Spleen (tissue), 13 donors: ENCODE data around the gene NAIP. TPM values are rescaled to one million over a fixed set of nuclear protein-coding genes. Genes with fewer than 3 reads are reported as not detected.
"Not testable (repeated sequence)": the region's sequence is repeated elsewhere in the genome, so short reads cannot be mapped to it uniquely, and the experiment has no call there.

Source experiments
- DNase-seq: peaks from one replicate; pipeline ENCODE4 v3.0.0-alpha.2; 2020
- H3K27ac ChIP-seq, 8 donors: fragments of 200-600 bp; sonication (generic) in 7 of 8; 1 replicate in 4 of 8; 2 replicates in 4 of 8; pipeline versions ENCODE4 v1.5.0 to v1.8.0; 2016 to 2021; ENCODE audit warnings: inconsistent platforms in 4 of 8, mild to moderate bottlenecking in 4 of 8, moderate library complexity in 1 of 8
- H3K27me3 ChIP-seq, 7 donors: fragments of 200-600 bp; sonication (generic) in 6 of 7; replicated peaks in 1 of 7; 1 replicate in 4 of 7; 2 replicates in 3 of 7; pipeline versions ENCODE4 v1.5.0 to v1.8.0; 2016 to 2021; ENCODE audit warnings: inconsistent platforms in 3 of 7, mild to moderate bottlenecking in 1 of 7
- H3K36me3 ChIP-seq, 6 donors: fragments of 200-600 bp; sonication (generic) in 5 of 6; 1 replicate in 4 of 6; 2 replicates in 2 of 6; pipeline versions ENCODE4 v1.5.0 to v1.8.0; 2016 to 2021; ENCODE audit warnings: inconsistent platforms in 2 of 6
- H3K4me1 ChIP-seq, 6 donors: fragments of 200-600 bp; sonication (generic) in 5 of 6; 1 replicate in 3 of 6; 2 replicates in 3 of 6; pipeline versions ENCODE4 v1.5.0 to v1.8.0; 2016 to 2021; ENCODE audit warnings: inconsistent platforms in 3 of 6
- H3K4me3 ChIP-seq, 8 donors: fragments of 200-600 bp; sonication (generic) in 7 of 8; 1 replicate in 4 of 8; 2 replicates in 4 of 8; pipeline versions ENCODE4 v1.5.0 to v1.8.0; 2016 to 2021; ENCODE audit warnings: inconsistent platforms in 4 of 8, mild to moderate bottlenecking in 4 of 8, moderate library complexity in 2 of 8
- H3K9me3 ChIP-seq, 8 donors: fragments of 200-600 bp; sonication (generic) in 7 of 8; 1 replicate in 4 of 8; 2 replicates in 4 of 8; pipeline versions ENCODE4 v1.5.0 to v1.8.0; 2016 to 2021; ENCODE audit warnings: inconsistent platforms in 4 of 8
- WGBS, 5 donors: extraction: QIAGEN DNeasy Blood & Tissue Kit in 3 of 5; methylation state at CpG; one replicate each; pipeline versions ENCODE4 v1.1.5 to v1.1.7; 2013 to 2018; 5-methylcytosine and 5-hydroxymethylcytosine counted together
- intact Hi-C: fragments of 100-400 bp; cut with DNase I; formaldehyde crosslinking; loops from one replicate; pipeline ENCODE4 v1.15.0; 2023; ENCODE audit warnings: low total_unique reads
- long read RNA-seq, 2 donors: transcript quantifications; one replicate each; lab custom pipeline, GENCODE V29; 2026
- polyA plus RNA-seq, 3 donors: library from polyadenylated mRNA; stranded (reverse); fragments of 200-250 nt; gene quantifications; one replicate each; pipeline ENCODE4 v1.2.1, GENCODE V29; 2013
- total RNA-seq, 7 donors: library from RNA; depleted of rRNA in 3 of 7; stranded (reverse); fragments of >200 nt in 3 of 7; fragmentation: NEBNext Ultra II Directional in 4 of 7; extraction: Animal tissue kit (Norgen Biotek cat#: 25700) in 4 of 7; gene quantifications; one replicate each; pipeline versions ENCODE4 v1.1.0 to v1.2.1, GENCODE V29; 2016 to 2021
- donor health status: healthy with polysubstance abuse.
- donor health status: DM: no; HTN: no; CAD: no; lungs with moderate emphysema.
- donor health status: DM: no; HTN: no; CAD: no.
- donor health status: Bipolar disorder and iron deficiency.
- donor health status: healthy.
- donor health status: DM: no; HTN: no; CAD: no.
- donor health status: DM: yes; HTN: yes; CAD: no.

Gene NAIP, protein sequence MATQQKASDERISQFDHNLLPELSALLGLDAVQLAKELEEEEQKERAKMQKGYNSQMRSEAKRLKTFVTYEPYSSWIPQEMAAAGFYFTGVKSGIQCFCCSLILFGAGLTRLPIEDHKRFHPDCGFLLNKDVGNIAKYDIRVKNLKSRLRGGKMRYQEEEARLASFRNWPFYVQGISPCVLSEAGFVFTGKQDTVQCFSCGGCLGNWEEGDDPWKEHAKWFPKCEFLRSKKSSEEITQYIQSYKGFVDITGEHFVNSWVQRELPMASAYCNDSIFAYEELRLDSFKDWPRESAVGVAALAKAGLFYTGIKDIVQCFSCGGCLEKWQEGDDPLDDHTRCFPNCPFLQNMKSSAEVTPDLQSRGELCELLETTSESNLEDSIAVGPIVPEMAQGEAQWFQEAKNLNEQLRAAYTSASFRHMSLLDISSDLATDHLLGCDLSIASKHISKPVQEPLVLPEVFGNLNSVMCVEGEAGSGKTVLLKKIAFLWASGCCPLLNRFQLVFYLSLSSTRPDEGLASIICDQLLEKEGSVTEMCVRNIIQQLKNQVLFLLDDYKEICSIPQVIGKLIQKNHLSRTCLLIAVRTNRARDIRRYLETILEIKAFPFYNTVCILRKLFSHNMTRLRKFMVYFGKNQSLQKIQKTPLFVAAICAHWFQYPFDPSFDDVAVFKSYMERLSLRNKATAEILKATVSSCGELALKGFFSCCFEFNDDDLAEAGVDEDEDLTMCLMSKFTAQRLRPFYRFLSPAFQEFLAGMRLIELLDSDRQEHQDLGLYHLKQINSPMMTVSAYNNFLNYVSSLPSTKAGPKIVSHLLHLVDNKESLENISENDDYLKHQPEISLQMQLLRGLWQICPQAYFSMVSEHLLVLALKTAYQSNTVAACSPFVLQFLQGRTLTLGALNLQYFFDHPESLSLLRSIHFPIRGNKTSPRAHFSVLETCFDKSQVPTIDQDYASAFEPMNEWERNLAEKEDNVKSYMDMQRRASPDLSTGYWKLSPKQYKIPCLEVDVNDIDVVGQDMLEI (N-terminal part only)
- 100 to 1,000 TPM; 102 to 299 (median 199) TPM for total RNA-seq
- polyA plus RNA-seq = 10 to 100 TPM; 15.4 to 20.1 (median 17.2) TPM
- long read RNA-seq, donor 1, full-length matches to known transcripts = 7 of 7 reads
- long read RNA-seq, donor 1, partial matches to known transcripts = 0 of 7 reads
- long read RNA-seq, donor 1, other reads (novel, unspliced or antisense) = 0 of 7 reads
- long read RNA-seq, donor 2, full-length matches to known transcripts = 4 of 4 reads
- long read RNA-seq, donor 2, partial matches to known transcripts = 0 of 4 reads
- long read RNA-seq, donor 2, other reads (novel, unspliced or antisense) = 0 of 4 reads

DNA sequence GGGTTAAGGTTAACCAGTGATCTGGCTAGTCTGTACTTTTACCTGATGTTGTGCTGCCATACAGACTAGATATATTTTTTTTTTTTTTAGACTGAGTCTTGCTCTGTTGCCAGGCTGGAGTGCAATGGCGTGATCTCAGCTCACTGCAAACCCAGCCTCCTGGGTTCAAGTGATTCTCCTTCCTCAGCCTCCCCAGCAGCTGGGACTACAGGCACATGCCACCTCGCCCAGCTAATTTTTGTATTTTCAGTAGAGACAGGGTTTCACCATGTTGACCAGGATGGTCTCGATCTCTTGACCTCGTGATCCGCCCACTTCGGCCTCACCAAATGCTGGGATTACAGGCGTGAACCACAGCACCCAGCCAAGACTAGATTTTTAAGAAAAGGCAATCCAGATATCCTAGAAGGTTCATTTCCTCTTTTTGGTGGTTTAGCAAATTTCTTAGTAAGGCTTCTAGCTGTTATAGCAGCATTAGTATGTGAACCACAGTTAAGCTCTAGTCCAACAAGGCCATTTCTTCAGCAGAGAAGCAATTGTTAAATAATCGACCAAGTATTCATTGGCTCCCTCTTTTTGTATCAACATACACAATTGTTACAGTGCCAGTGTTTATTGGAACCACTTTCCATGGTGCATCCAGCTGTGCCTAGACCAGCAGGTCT lies at the start of gene NAIP:
TSS of gene NAIP (minus strand) at position 51 of the 665 bp plus-strand sequence. CDS start 12,424 bp downstream, outside the sequence.
- H3K4me3 ChIP-seq, H3K9me3 ChIP-seq, H3K27me3 ChIP-seq, H3K4me1 ChIP-seq, DNase-seq, intact Hi-C loops, H3K27ac ChIP-seq, H3K36me3 ChIP-seq: not testable (repeated sequence)
- no CpG with 5 or more reads among the region's 8 CpGs for WGBS, 5 donors

DNA sequence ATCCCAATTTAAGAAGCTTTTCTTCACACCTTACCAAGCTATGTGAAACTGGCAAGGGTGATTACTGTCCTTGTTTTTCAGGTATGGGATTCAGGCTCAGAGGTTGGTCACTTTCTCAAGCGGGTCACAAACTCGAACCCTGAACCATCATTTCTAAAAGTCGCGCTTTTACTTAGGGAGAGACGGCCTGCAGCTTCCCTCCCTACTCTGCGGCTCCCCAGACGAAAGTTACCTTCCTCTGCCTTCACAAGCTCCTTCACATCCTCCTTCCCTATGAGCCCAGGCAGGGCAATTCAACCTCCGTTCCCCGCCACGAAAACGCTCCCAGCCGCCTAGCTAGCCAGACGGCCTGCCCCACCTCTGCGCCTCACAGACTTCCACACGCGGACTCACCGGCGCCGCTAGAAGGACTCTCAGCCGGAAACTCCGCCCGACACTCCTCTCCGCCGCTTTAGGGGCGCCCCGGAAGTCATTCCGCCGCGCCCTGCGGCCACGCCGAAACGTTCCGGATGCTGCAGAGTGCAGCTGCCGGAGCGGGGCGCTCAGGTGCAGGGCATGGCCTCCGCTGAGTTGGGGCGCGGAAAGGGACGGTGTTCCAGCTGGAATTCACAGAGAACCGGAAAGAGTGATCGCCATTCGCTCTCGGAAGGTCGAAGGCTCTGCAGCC lies 42.3 kb upstream of the NAIP start, which contains the start of gene GTF2H2:
TSS of gene GTF2H2 (minus strand) at position 415 of the 667 bp plus-strand sequence. CDS start 4,913 bp downstream, outside the sequence.
- intact Hi-C loops, H3K9me3 ChIP-seq, H3K36me3 ChIP-seq, H3K4me1 ChIP-seq, H3K27ac ChIP-seq, H3K27me3 ChIP-seq, DNase-seq, H3K4me3 ChIP-seq: not testable (repeated sequence)
- WGBS, 5 donors = no CpG with 5 or more reads among the region's 46 CpGs

DNA sequence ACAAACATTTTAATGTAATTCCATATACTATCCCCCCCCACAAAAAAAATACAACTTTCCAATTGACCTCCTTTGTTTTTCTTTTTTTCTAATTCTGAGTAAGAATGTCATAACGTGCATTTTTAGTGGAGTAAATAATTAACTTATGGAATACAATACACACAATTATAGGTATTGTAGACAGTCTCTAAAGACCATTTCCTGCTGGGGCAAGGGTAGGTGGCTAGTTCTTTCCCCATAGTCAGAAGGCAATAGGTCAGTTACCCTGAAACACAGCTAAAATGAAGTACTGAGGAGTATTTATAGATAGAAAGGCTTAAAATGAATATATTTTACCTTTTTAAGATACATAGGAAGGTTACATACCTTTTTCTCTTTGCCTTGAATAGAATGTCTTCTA lies 36.2 kb upstream of the NAIP start:
- intact Hi-C loops, H3K9me3 ChIP-seq, H3K27me3 ChIP-seq, DNase-seq, H3K36me3 ChIP-seq, H3K4me1 ChIP-seq, H3K4me3 ChIP-seq, H3K27ac ChIP-seq: not testable (repeated sequence)
- 100% methylated on average over 1 of the region's 1 CpG; no CpG with 5 or more reads in 4 of the 5 donors for WGBS, 5 donors

DNA sequence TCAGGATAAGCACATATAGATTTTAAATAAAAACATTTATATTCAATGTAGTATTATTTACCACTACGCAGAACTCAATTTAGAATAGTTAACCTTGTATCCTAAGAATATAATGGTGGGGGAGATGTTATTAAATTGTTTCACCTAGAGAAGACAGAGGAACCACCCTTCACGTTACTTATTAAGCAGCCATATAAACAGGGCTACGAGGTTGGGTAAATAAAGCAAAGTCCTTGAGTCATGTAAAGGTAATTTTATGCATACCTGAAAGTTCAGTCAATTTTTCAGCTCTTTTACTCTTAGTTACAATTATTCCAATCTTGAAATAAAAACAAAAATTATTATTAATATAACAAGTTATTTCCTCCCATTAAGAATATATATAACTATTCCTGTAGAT lies 34.3 kb upstream of the NAIP start:
- intact Hi-C loops, H3K27ac ChIP-seq, DNase-seq, H3K9me3 ChIP-seq, H3K4me1 ChIP-seq, H3K27me3 ChIP-seq, H3K4me3 ChIP-seq, H3K36me3 ChIP-seq: not testable (repeated sequence)
- WGBS, 5 donors = no CpG with 5 or more reads among the region's 3 CpGs

DNA sequence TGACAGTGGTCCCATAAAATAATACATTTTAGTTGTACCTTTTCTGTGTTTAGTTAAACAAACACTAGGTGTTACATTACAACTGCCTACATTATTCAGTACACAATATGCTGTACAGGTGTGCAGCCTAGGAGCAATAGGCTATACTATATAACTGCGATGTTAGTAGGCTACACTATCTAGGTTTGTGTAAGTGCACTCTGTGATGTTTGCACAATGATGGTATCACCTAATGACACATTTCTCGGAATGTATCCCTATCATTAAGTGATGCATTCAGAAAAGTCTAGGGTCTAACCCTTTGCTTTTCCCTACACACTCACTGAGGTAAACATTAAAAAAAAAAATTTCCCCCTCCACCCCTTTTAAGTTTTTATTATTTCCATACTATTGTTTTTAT lies 19.7 kb upstream of the NAIP start:
- H3K9me3 ChIP-seq, H3K27ac ChIP-seq, H3K36me3 ChIP-seq, DNase-seq, H3K27me3 ChIP-seq, H3K4me3 ChIP-seq, intact Hi-C loops, H3K4me1 ChIP-seq: not testable (repeated sequence)
- WGBS, 5 donors = 97 to 100% (median 100%) methylated on average over 1 to 2 of the region's 2 CpGs

DNA sequence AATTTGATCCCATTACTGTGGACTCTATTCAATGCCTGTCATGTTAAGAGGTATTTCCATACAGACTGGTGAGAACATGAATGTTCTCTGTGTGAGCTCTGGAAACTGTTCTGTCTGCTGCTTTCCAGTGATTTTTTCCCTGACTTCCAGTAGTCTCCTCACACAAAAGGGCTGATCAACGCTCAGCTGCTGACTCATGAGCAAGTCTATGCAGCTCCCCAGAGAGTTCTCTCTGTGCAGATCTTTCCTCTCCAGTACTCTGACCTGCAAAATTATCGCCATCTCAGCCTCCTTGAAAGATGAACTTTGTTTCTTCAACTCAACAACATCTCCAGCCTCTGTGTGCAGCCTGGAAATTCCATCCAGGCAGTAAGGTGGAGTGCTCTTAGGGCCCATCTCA lies 19.0 kb upstream of the NAIP start:
- H3K9me3 ChIP-seq, H3K27me3 ChIP-seq, intact Hi-C loops, H3K4me1 ChIP-seq, DNase-seq, H3K27ac ChIP-seq, H3K4me3 ChIP-seq, H3K36me3 ChIP-seq: not testable (repeated sequence)
- WGBS, 5 donors = no CpG with 5 or more reads among the region's 2 CpGs

DNA sequence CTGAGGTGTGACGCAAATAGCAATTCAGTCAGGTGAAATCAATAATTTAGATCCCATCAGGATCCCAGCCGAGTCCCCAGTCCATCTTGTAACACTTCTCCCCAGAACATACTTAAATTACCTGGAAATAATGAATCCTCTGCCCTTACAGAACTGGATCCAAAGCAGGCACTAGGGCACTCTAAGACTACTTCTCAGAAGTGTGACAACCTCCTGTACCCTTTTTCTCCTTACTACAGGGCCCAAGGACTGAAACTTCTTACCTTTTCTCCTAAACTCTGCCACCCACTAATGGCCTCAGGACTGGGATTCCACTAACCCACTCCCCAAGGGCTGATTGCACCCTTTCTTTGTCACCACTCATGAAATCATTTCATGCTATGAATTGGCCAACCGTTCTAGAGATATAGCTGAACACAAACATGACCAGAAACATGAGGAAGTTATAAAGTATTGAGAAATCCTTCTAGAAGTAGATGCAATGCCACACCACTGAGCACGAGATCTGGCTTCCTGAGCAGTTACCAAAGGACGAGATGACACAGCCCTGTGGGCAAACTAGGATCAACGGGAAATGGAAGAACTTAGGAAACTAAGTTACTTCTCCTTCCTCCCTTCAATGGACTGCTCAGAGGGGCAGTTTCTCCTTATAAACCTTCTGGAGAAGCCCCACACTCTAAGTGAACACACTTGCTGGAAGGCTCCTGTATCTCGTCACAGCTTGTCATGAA lies 6.1 kb upstream of the NAIP start:
- H3K27me3 ChIP-seq, H3K9me3 ChIP-seq, H3K4me3 ChIP-seq, H3K4me1 ChIP-seq, DNase-seq, intact Hi-C loops, H3K36me3 ChIP-seq: not testable (repeated sequence)
- WGBS, 5 donors = no CpG with 5 or more reads among the region's 7 CpGs
- peak overlapping the region in 1 of 8 donors; percentile 87 for H3K27ac ChIP-seq

DNA sequence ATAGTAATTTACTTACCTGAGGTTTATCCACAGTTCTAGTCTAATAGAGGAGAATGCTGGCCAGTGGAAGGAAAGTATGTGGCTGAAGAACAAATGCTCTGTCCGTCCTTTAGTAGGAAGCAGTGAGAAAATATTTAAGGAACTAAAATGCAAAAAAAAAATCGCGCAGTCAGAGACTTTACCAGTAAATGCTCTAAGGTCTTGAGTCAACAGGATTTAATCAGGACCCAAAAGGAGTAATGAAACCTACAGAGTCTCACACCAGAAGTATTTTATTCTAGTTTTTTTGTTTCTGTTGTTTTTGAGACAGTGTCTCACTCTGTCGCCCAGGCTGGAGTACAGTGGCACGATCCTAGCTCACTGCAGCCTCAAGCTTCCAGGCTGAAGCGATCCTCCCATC lies 4.5 kb downstream of the NAIP start:
- intact Hi-C loops, H3K36me3 ChIP-seq, H3K4me1 ChIP-seq, H3K27ac ChIP-seq, H3K4me3 ChIP-seq, H3K9me3 ChIP-seq, H3K27me3 ChIP-seq, DNase-seq: not testable (repeated sequence)
- WGBS, 5 donors = no CpG with 5 or more reads among the region's 6 CpGs

DNA sequence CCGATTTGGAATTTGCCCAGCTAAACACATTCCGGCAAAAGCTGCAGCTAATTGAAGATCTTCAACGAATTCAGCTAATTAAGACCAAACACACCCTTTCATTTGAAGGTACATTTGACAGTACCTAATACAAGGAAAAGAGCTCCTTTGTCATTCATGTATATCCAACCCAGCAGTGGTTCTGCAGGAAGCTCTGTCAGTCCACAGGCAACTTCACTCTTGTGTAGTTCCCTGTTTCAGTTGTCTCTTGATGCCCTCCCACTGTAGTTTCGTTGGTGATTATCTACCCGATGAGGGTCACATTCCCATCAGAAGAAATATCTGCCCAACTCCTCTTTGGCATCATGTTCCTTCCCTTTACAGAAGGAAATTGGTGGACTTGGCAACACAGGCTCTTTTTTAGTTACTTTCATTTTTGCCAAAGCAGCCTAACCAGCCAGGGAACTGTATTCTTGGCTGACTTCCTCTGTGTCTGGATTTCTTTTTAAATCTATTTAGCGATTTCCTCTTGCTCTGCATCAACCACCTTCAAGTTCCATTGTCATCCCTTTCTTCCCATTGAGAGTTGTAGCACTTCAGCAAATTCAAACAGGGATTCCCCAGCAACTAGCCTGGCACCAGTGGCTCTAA lies 6.6 kb downstream of the NAIP start:
- H3K27ac ChIP-seq, intact Hi-C loops, H3K9me3 ChIP-seq, H3K4me3 ChIP-seq, DNase-seq, H3K4me1 ChIP-seq, H3K27me3 ChIP-seq, H3K36me3 ChIP-seq: not testable (repeated sequence)
- WGBS, 5 donors = no CpG with 5 or more reads among the region's 6 CpGs
